Karpas-422 (cell line): Measurements from ENCODE around the gene NLGN1. TPM values are rescaled to one million over a fixed set of nuclear protein-coding genes. Genes with fewer than 3 reads are reported as not detected.
"Not testable (repeated sequence)": the region's sequence is repeated elsewhere in the genome, so short reads cannot be mapped to it uniquely, and the experiment has no call there.

Experiments used
- DNase-seq: peaks from one replicate; pipeline ENCODE4 v3.0.0-alpha.2; 2015
- H2AFZ ChIP-seq: fragments of 200-600 bp; sonication (generic); 2 replicates; pipeline ENCODE4 v1.6.1; 2014; ENCODE audit warnings: antibody characterized with exemption, low read length, mixed read lengths
- H3K27ac ChIP-seq: fragments of 200-600 bp; sonication (generic); 2 replicates; pipeline ENCODE4 v1.5.1; 2014; ENCODE audit warnings: mild to moderate bottlenecking, low read length, moderate library complexity
- H3K27me3 ChIP-seq: fragments of 200-600 bp; sonication (generic); 2 replicates; pipeline ENCODE4 v1.6.1; 2014; ENCODE audit warnings: low read length, mixed read lengths
- H3K36me3 ChIP-seq: fragments of 200-600 bp; sonication (generic); 2 replicates; pipeline ENCODE4 v1.6.1; 2014; ENCODE audit warnings: low read length, mixed read lengths; ENCODE audit not compliant: insufficient read depth
- H3K4me1 ChIP-seq: fragments of 200-600 bp; sonication (generic); 2 replicates; pipeline ENCODE4 v1.6.1; 2014; ENCODE audit warnings: mild to moderate bottlenecking, low read length, mixed read lengths
- H3K4me2 ChIP-seq: fragments of 200-600 bp; sonication (generic); 2 replicates; pipeline ENCODE4 v1.6.1; 2014; ENCODE audit warnings: low read length, low read depth, mild to moderate bottlenecking; ENCODE audit not compliant: poor library complexity, severe bottlenecking
- H3K4me3 ChIP-seq: fragments of 200-600 bp; sonication (generic); 2 replicates; pipeline ENCODE4 v1.5.1; 2014; ENCODE audit warnings: mild to moderate bottlenecking, antibody characterized with exemption, low read length, mixed read lengths
- H3K79me2 ChIP-seq: fragments of 200-600 bp; sonication (generic); 2 replicates; pipeline ENCODE4 v1.6.1; 2014; ENCODE audit warnings: mild to moderate bottlenecking, low read length, mixed read lengths
- H3K9ac ChIP-seq: fragments of 200-600 bp; sonication (generic); 2 replicates; pipeline ENCODE4 v1.6.0; 2014; ENCODE audit warnings: low read length
- H3K9me2 ChIP-seq: fragments of 200-600 bp; sonication (generic), shearing (Covaris generic); replicated peaks from 2 replicates; pipeline ENCODE4 v1.6.0; 2014; ENCODE audit warnings: mild to moderate bottlenecking, low read length, moderate library complexity; ENCODE audit not compliant: insufficient read depth
- H3K9me3 ChIP-seq: fragments of 300-700, 200-600 bp; sonication (generic); 2 replicates; pipeline ENCODE4 v1.6.1; 2014; ENCODE audit warnings: low read length, mixed read lengths
- H4K20me1 ChIP-seq: fragments of 200-600 bp; sonication (generic); 2 replicates; pipeline ENCODE4 v1.6.1; 2014; ENCODE audit warnings: mild to moderate bottlenecking, antibody characterized with exemption, low read length, low read depth; ENCODE audit not compliant: insufficient read depth
- total RNA-seq: library from RNA; depleted of rRNA; stranded (reverse); fragments of >200 nt; shearing (Covaris generic); gene quantifications from 2 replicates; pipeline ENCODE4 v1.2.3, GENCODE V29; 2014; ENCODE audit warnings: low replicate concordance

The NLGN1 gene
- total RNA-seq, 1 experiment from 2014 or later, result not detected

GRCh38 chr3:174198199-174198598 lies 800.7 kb downstream of the NLGN1 start:
- Histone ChIP-seq H3K9me2 (no peaks in the 10 kb centered on the region), H3K27ac (no peak overlapping the region), H2AFZ (no peak overlapping the region), H3K4me2 (no peak overlapping the region), H3K27me3 (no peaks in the 10 kb centered on the region), H3K4me1 (no peaks in the 10 kb centered on the region), H4K20me1 (no peaks in the 10 kb centered on the region), H3K79me2 (no peaks in the 10 kb centered on the region), H3K36me3 (no peaks in the 10 kb centered on the region), H3K9ac (no peak overlapping the region), H3K4me3 (no peak overlapping the region), H3K9me3 (0 out of 2 replicates have a peak, but pooled peaks cover 3% of the 10 kb centered on the region)
- DNase-seq, result no peak

- H3K36me3 ChIP-seq, result no peaks in the 10 kb centered on the region
- no peak overlapping the region for H3K4me2 ChIP-seq
- H3K4me3 ChIP-seq, result no peak overlapping the region
- H3K9ac ChIP-seq, result no peak overlapping the region
- peaks cover 5% of the 10 kb centered on the region; the same call in 1 of the 2 replicates for H3K9me3 ChIP-seq
- DNase-seq, result no peak
- no peak overlapping the region for H2AFZ ChIP-seq
- H3K4me1 ChIP-seq, result no peaks in the 10 kb centered on the region
- no peaks in the 10 kb centered on the region for H3K27me3 ChIP-seq
- no peaks in the 10 kb centered on the region for H3K9me2 ChIP-seq
- no peaks in the 10 kb centered on the region for H4K20me1 ChIP-seq
- no peaks in the 10 kb centered on the region for H3K79me2 ChIP-seq
- H3K27ac ChIP-seq, result no peak overlapping the region
Observed at GRCh38 chr3:174199696-174200095, 802.2 kb downstream of the NLGN1 start.

- H3K9me3 ChIP-seq, result peaks cover 7% of the 10 kb centered on the region
- no peaks in the 10 kb centered on the region for H3K36me3 ChIP-seq
- H3K79me2 ChIP-seq, result no peaks in the 10 kb centered on the region
- no peak overlapping the region for H3K4me3 ChIP-seq
- no peak overlapping the region for H3K9ac ChIP-seq
- H3K4me2 ChIP-seq, result no peak overlapping the region
- no peaks in the 10 kb centered on the region for H3K27me3 ChIP-seq
- no peak overlapping the region for H2AFZ ChIP-seq
- H3K9me2 ChIP-seq, result no peaks in the 10 kb centered on the region
- H4K20me1 ChIP-seq, result no peaks in the 10 kb centered on the region
- DNase-seq, result no peak
- H3K27ac ChIP-seq, result no peak overlapping the region
- no peaks in the 10 kb centered on the region for H3K4me1 ChIP-seq
Observed at GRCh38 chr3:174202116-174202515, 804.6 kb downstream of the NLGN1 start.

GRCh38 chr3:174202561-174202960 lies 805.0 kb downstream of the NLGN1 start:
- Histone ChIP-seq H3K79me2 (no peaks in the 10 kb centered on the region), H3K4me2 (no peak overlapping the region), H3K36me3 (no peaks in the 10 kb centered on the region), H3K4me1 (no peaks in the 10 kb centered on the region), H4K20me1 (no peaks in the 10 kb centered on the region), H2AFZ (no peak overlapping the region), H3K27me3 (no peaks in the 10 kb centered on the region), H3K4me3 (no peak overlapping the region), H3K27ac (no peak overlapping the region), H3K9me2 (no peaks in the 10 kb centered on the region), H3K9ac (no peak overlapping the region), H3K9me3 (peaks cover 7% of the 10 kb centered on the region)
- DNase-seq, result no peak

GRCh38 chr3:174204765-174205164 lies 807.2 kb downstream of the NLGN1 start:
- no peak overlapping the region for H3K9ac ChIP-seq
- H3K27me3 ChIP-seq, result no peaks in the 10 kb centered on the region
- no peak overlapping the region for H3K4me3 ChIP-seq
- no peak overlapping the region for H2AFZ ChIP-seq
- peaks cover 12% of the 10 kb centered on the region for H3K9me3 ChIP-seq
- no peaks in the 10 kb centered on the region for H3K4me1 ChIP-seq
- no peak overlapping the region for H3K27ac ChIP-seq
- no peaks in the 10 kb centered on the region for H3K9me2 ChIP-seq
- no peaks in the 10 kb centered on the region for H3K36me3 ChIP-seq
- H4K20me1 ChIP-seq, result no peaks in the 10 kb centered on the region
- no peak for DNase-seq
- H3K79me2 ChIP-seq, result no peaks in the 10 kb centered on the region
- H3K4me2 ChIP-seq, result no peak overlapping the region

- H3K4me1 ChIP-seq, result no peaks in the 10 kb centered on the region
- no peak overlapping the region for H3K4me2 ChIP-seq
- no peak overlapping the region for H3K27ac ChIP-seq
- no peaks in the 10 kb centered on the region for H3K27me3 ChIP-seq
- no peaks in the 10 kb centered on the region for H3K79me2 ChIP-seq
- no peak overlapping the region for H2AFZ ChIP-seq
- no peaks in the 10 kb centered on the region for H3K36me3 ChIP-seq
- no peaks in the 10 kb centered on the region for H4K20me1 ChIP-seq
- peaks cover 19% of the 10 kb centered on the region for H3K9me3 ChIP-seq
- H3K9ac ChIP-seq, result no peak overlapping the region
- H3K9me2 ChIP-seq, result no peaks in the 10 kb centered on the region
- no peak overlapping the region for H3K4me3 ChIP-seq
- DNase-seq, result no peak
Observed at GRCh38 chr3:174206607-174207192, 809.2 kb downstream of the NLGN1 start.

- H3K27me3 ChIP-seq, result no peaks in the 10 kb centered on the region
- peaks cover 19% of the 10 kb centered on the region for H3K9me3 ChIP-seq
- no peaks in the 10 kb centered on the region for H4K20me1 ChIP-seq
- no peaks in the 10 kb centered on the region for H3K79me2 ChIP-seq
- H3K9me2 ChIP-seq, result no peaks in the 10 kb centered on the region
- H3K27ac ChIP-seq, result no peak overlapping the region
- H3K4me1 ChIP-seq, result no peaks in the 10 kb centered on the region
- no peaks in the 10 kb centered on the region for H3K36me3 ChIP-seq
- H3K9ac ChIP-seq, result no peak overlapping the region
- no peak overlapping the region for H3K4me2 ChIP-seq
- no peak for DNase-seq
- H3K4me3 ChIP-seq, result no peak overlapping the region
- H2AFZ ChIP-seq, result no peak overlapping the region
Observed at GRCh38 chr3:174208161-174208560, 810.6 kb downstream of the NLGN1 start.

GRCh38 chr3:174211896-174212295 lies 814.4 kb downstream of the NLGN1 start:
- H3K9me3 ChIP-seq, result peaks cover 16% of the 10 kb centered on the region; the same call in 1 of the 2 replicates
- not testable (repeated sequence) for H3K27ac ChIP-seq

More at GRCh38 chr3:174211896-174212295, 814.4 kb downstream of the NLGN1 start:
- H3K79me2 ChIP-seq, H3K4me2 ChIP-seq, DNase-seq, H3K9me2 ChIP-seq, H3K36me3 ChIP-seq, H2AFZ ChIP-seq, H3K4me1 ChIP-seq, H4K20me1 ChIP-seq, H3K4me3 ChIP-seq, H3K9ac ChIP-seq, H3K27me3 ChIP-seq: not testable (repeated sequence)
